ENCODE results near the gene CFLAR. TPM values are rescaled to one million over a fixed set of nuclear protein-coding genes. Genes with fewer than 3 reads are reported as not detected.

CFLAR gene
- total and polyA plus RNA-seq, 9 of the 15 experiments (the other 6 are each of a cell fraction or from before 2014, with no cell fraction given), result 27.5 to 102 (median 54.0) TPM

GRCh38 chr2:201220102-201220570 lies 104.2 kb downstream of the CFLAR start (continued):
- TF ChIP-seq, protein P1, sequence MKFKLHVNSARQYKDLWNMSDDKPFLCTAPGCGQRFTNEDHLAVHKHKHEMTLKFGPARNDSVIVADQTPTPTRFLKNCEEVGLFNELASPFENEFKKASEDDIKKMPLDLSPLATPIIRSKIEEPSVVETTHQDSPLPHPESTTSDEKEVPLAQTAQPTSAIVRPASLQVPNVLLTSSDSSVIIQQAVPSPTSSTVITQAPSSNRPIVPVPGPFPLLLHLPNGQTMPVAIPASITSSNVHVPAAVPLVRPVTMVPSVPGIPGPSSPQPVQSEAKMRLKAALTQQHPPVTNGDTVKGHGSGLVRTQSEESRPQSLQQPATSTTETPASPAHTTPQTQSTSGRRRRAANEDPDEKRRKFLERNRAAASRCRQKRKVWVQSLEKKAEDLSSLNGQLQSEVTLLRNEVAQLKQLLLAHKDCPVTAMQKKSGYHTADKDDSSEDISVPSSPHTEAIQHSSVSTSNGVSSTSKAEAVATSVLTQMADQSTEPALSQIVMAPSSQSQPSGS (CRISPR knock-in tag; IDR thresholded peaks at IDR 0.05), result no peak
- no peak for TF ChIP-seq ZNF586 (CRISPR knock-in tag; conservative IDR thresholded peaks at IDR 0.05)
- no peak for TF ChIP-seq ZNF316 (IDR thresholded peaks at IDR 0.05)
- no peak for TF ChIP-seq ZNF311 (CRISPR knock-in tag; IDR thresholded peaks at IDR 0.05)
- TF ChIP-seq CBX5 (IDR thresholded peaks at IDR 0.05; ENCODE audit: borderline replicate concordance, low read depth), result no peak
- no peak for TF ChIP-seq ZNF444 (CRISPR knock-in tag; IDR thresholded peaks at IDR 0.05)
- no peak for TF ChIP-seq ZNF140 (CRISPR knock-in tag; IDR thresholded peaks at IDR 0.05)
- TF ChIP-seq ZNF584 (CRISPR knock-in tag; IDR thresholded peaks at IDR 0.05; ENCODE audit: low read depth), result no peak
- TF ChIP-seq PURB (CRISPR knock-in tag; IDR thresholded peaks at IDR 0.05; ENCODE audit: low read depth), result no peak
- TF ChIP-seq BRF2 (IDR thresholded peaks at IDR 0.05; ENCODE audit: borderline replicate concordance, insufficient read depth, insufficient read length), result no peak
- peak; percentile 17 to 69; a peak in 3 of 4 replicates for TF ChIP-seq TRIM24 (IDR thresholded peaks at IDR 0.05)
- TF ChIP-seq SUPT5H (IDR thresholded peaks at IDR 0.05), result no peak
- peak; percentile 91; the same call in 1 of the 2 replicates for TF ChIP-seq PHF21A (IDR thresholded peaks at IDR 0.05; ENCODE audit: borderline replicate concordance, low read depth)
- TF ChIP-seq DPF2 (IDR thresholded peaks at IDR 0.05), result peak; percentile 85
- TF ChIP-seq NELFE (IDR thresholded peaks at IDR 0.05; ENCODE audit: insufficient read depth, insufficient read length), result no peak
- TF ChIP-seq, protein P2, sequence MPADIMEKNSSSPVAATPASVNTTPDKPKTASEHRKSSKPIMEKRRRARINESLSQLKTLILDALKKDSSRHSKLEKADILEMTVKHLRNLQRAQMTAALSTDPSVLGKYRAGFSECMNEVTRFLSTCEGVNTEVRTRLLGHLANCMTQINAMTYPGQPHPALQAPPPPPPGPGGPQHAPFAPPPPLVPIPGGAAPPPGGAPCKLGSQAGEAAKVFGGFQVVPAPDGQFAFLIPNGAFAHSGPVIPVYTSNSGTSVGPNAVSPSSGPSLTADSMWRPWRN (IDR thresholded peaks at IDR 0.05; ENCODE audit: low read depth), result no peak
- TF ChIP-seq LCOR (CRISPR knock-in tag; IDR thresholded peaks at IDR 0.05), result no peak
- peak; percentile 66 for TF ChIP-seq HDAC3 (IDR thresholded peaks at IDR 0.05; ENCODE audit: borderline replicate concordance, partially characterized antibody)
- TF ChIP-seq ZNF384 (IDR thresholded peaks at IDR 0.05; ENCODE audit: low read depth, low read length), result no peak
- TF ChIP-seq CEBPZ (IDR thresholded peaks at IDR 0.05; ENCODE audit: borderline replicate concordance, low read depth, low read length), result no peak
- peak; percentile 92 for TF ChIP-seq KDM1A (IDR thresholded peaks at IDR 0.05)
- TF ChIP-seq TBL1XR1 (IDR thresholded peaks at IDR 0.05; ENCODE audit: low read length in 2 of 2), result peak in 1 of 2 experiments; percentile 39; a peak in 1 of 4 replicates
- no peak for TF ChIP-seq ZNF12 (CRISPR knock-in tag; IDR thresholded peaks at IDR 0.05)
- no peak for TF ChIP-seq MTF1 (CRISPR knock-in tag; IDR thresholded peaks at IDR 0.05; ENCODE audit: borderline replicate concordance)
- TF ChIP-seq THAP7 (CRISPR knock-in tag; IDR thresholded peaks at IDR 0.05), result no peak

Data from K562 (cell line).